GM23248 (cell line): Measurements from ENCODE around the gene ARFGAP3. TPM values are rescaled to one million over a fixed set of nuclear protein-coding genes. Genes with fewer than 3 reads are reported as not detected.

Experiments used
- DNase-seq: peaks from one replicate; pipeline ENCODE4 v3.0.0-alpha.2; 2015
- H2AFZ ChIP-seq: fragments of 200-600 bp; sonication (generic); 2 replicates; pipeline ENCODE4 v1.6.1; 2016; ENCODE audit warnings: antibody characterized with exemption
- H3F3A ChIP-seq: fragments of 200-600 bp; sonication (generic); 2 replicates; pipeline ENCODE4 v1.6.1; 2016; ENCODE audit warnings: mild to moderate bottlenecking, antibody characterized with exemption, mixed run types; ENCODE audit not compliant: insufficient read depth
- H3K27ac ChIP-seq: fragments of 200-600 bp; sonication (generic); 2 replicates; pipeline ENCODE4 v1.5.1; 2016; ENCODE audit warnings: mild to moderate bottlenecking
- H3K27me3 ChIP-seq: fragments of 200-600 bp; sonication (generic); replicated peaks from 2 replicates; pipeline ENCODE4 v1.6.1; 2016; ENCODE audit warnings: mild to moderate bottlenecking; ENCODE audit not compliant: insufficient read depth
- H3K36me3 ChIP-seq: fragments of 200-600 bp; sonication (generic); 2 replicates; pipeline ENCODE4 v1.6.1; 2016; ENCODE audit warnings: low read depth, mild to moderate bottlenecking
- H3K4me1 ChIP-seq: fragments of 200-600 bp; sonication (generic); 2 replicates; pipeline ENCODE4 v1.6.1; 2016; ENCODE audit warnings: mild to moderate bottlenecking; ENCODE audit not compliant: insufficient read depth
- H3K4me2 ChIP-seq: fragments of 200-600 bp; sonication (generic); one replicate; pipeline ENCODE4 v1.6.1; 2016; ENCODE audit warnings: mild to moderate bottlenecking; ENCODE audit not compliant: unreplicated experiment
- H3K4me3 ChIP-seq: fragments of 200-600 bp; sonication (generic); 2 replicates; pipeline ENCODE4 v1.5.1; 2016; ENCODE audit warnings: mild to moderate bottlenecking
- H3K79me2 ChIP-seq: fragments of 200-600 bp; sonication (generic); 2 replicates; pipeline ENCODE4 v1.6.1; 2016; ENCODE audit warnings: mild to moderate bottlenecking; ENCODE audit not compliant: insufficient read depth
- H3K9ac ChIP-seq: fragments of 200-600 bp; sonication (generic); 2 replicates; pipeline ENCODE4 v1.6.1; 2016; ENCODE audit warnings: mild to moderate bottlenecking
- H3K9me2 ChIP-seq: fragments of 200-600 bp; sonication (generic); 2 replicates; pipeline ENCODE4 v1.6.1; 2016; ENCODE audit warnings: mixed run types, mild to moderate bottlenecking, moderate library complexity; ENCODE audit not compliant: insufficient read depth
- H3K9me3 ChIP-seq: fragments of 200-600 bp; sonication (generic); one replicate; pipeline ENCODE4 v1.6.1; 2017; ENCODE audit warnings: low read depth
- H4K20me1 ChIP-seq: fragments of 200-600 bp; sonication (generic); 2 replicates; pipeline ENCODE4 v1.6.0; 2016; ENCODE audit not compliant: insufficient read depth
- EZH2 ChIP-seq: fragments of 200-600 bp; sonication (generic); IDR thresholded peaks from 2 replicates; pipeline ENCODE4 v1.6.1; 2018; ENCODE audit warnings: antibody characterized with exemption, mild to moderate bottlenecking; ENCODE audit not compliant: insufficient read depth, poor library complexity, severe bottlenecking
- EZH2phosphoT487 ChIP-seq: fragments of 200-600 bp; sonication (generic); IDR thresholded peaks from 2 replicates; pipeline ENCODE4 v1.6.1; 2018; ENCODE audit warnings: antibody characterized with exemption, moderate library complexity, mild to moderate bottlenecking, low read depth; ENCODE audit not compliant: insufficient read depth
- WGBS, 2 experiments: methylation state at CpG; one replicate each; pipeline ENCODE4 v1.1.6; 2015 to 2017; ENCODE audit warnings: low lambda C conversion rate in 2 of 2, low coverage in 1 of 2; ENCODE audit errors: missing lambda C conversion rate in 2 of 2; 5-methylcytosine and 5-hydroxymethylcytosine counted together
- in situ Hi-C: fragments of 300-500 bp; cut with MboI; formaldehyde crosslinking; loops from 2 replicates; pipeline ENCODE4 v1.15.0; 2020
- polyA plus RNA-seq: library from polyadenylated mRNA; unstranded; fragments of >200 nt; fragmentation: Nextera tagmentation; extraction: Ambion mirVana; gene quantifications from 2 replicates; pipeline ENCODE4 v1.2.1, GENCODE V29; 2016
- total RNA-seq: library from RNA; depleted of rRNA; stranded (reverse); fragments of >200 nt; shearing (Covaris generic); gene quantifications from 2 replicates; pipeline ENCODE4 v1.2.3, GENCODE V29; 2014

ARFGAP3 gene
- total and polyA plus RNA-seq, 2 experiments from 2014 or later: 81.5 to 96.8 TPM

DNA sequence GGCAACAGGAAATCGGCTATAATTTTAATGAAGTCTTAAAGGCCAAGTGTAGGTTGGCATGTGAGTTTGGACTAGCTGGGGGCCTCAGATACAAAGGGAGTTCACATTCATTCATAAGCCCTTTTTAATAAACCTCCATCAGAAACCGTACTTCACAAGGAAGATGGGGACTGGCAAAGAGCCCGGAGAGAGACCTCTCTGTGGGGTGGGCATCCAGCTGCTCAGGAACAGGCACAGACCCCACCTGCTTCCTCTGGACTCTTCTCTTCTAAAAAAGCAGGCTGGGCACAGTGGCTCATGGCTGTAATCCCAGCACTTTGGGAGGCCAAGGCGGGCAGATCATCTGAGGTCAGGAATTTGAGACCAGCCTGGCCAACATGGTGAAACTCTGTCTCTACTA, 3.9 kb upstream of the ARFGAP3 start:
- Histone ChIP-seq H2AFZ (no peak overlapping the region), H3K4me3 (no peak overlapping the region), H3K79me2 (peaks cover 6% of the 10 kb centered on the region), H3K4me1 (peaks cover 8% of the 10 kb centered on the region), H3K27me3 (no peaks in the 10 kb centered on the region), H4K20me1 (no peaks in the 10 kb centered on the region), H3F3A (peaks cover 27% of the 10 kb centered on the region), H3K9me2 (no peaks in the 10 kb centered on the region), H3K27ac (no peak overlapping the region), H3K4me2 (no peak overlapping the region), H3K9me3 (no peaks in the 10 kb centered on the region), H3K9ac (no peak overlapping the region), H3K36me3 (no peaks in the 10 kb centered on the region)
- no peak for TF ChIP-seq EZH2
- in situ Hi-C loops: no loop called here
- no peak for DNase-seq
- WGBS, 2 experiments: 56 to 59% methylated on average over 4 of the region's 4 CpGs

DNA sequence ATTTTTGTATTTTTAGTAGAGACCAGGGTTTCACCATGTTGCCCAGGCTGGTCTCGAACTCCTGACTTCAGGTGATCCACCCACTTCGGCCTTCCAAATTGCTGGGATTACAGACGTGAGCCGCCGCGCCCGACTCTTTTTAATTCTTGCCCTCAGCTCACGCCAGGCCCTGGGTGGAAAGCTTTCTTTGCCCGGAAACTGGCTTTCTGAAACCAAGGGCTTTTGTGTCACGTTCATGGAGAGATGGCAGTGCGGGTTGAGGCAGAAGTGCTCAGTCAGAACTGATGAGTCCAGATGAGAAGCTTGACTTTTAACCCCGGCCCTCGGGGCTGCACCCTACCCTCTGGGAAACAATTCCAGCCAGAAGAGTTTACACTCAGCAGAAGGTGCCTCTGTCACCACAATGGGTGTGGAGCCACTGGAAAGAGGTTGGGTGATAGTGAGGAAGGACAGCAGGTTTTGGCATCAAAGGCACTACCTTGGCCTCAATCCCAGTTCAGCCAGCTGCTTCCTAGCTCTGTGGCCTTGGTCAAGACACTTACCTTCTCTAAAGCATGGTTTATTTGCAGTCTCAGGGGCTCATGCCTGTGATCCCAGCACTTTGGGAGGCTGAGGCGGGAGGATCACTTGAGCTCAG, 890 bp upstream of the ARFGAP3 start:
- H3K4me1 ChIP-seq: peaks cover 11% of the 10 kb centered on the region
- peaks cover 15% of the 10 kb centered on the region for H3F3A ChIP-seq
- no peak overlapping the region for H3K27ac ChIP-seq
- no peaks in the 10 kb centered on the region for H3K36me3 ChIP-seq
- peaks cover 36% of the 10 kb centered on the region for H3K79me2 ChIP-seq
- WGBS, 2 experiments: 92 to 93% methylated on average over 14 of the region's 14 CpGs
- no peaks in the 10 kb centered on the region for H4K20me1 ChIP-seq
- no peak overlapping the region for H3K9ac ChIP-seq
- H3K9me3 ChIP-seq: no peaks in the 10 kb centered on the region
- H3K4me2 ChIP-seq: no peak overlapping the region
- no peak for DNase-seq
- no peak for TF ChIP-seq EZH2
- no peak for TF ChIP-seq EZH2phosphoT487
- peak overlapping the region; percentile 96; the same call in 1 of the 2 replicates for H3K4me3 ChIP-seq
- no peaks in the 10 kb centered on the region for H3K9me2 ChIP-seq
- in situ Hi-C loops: no loop called here
- no peaks in the 10 kb centered on the region for H3K27me3 ChIP-seq
- H2AFZ ChIP-seq: no peak overlapping the region

DNA sequence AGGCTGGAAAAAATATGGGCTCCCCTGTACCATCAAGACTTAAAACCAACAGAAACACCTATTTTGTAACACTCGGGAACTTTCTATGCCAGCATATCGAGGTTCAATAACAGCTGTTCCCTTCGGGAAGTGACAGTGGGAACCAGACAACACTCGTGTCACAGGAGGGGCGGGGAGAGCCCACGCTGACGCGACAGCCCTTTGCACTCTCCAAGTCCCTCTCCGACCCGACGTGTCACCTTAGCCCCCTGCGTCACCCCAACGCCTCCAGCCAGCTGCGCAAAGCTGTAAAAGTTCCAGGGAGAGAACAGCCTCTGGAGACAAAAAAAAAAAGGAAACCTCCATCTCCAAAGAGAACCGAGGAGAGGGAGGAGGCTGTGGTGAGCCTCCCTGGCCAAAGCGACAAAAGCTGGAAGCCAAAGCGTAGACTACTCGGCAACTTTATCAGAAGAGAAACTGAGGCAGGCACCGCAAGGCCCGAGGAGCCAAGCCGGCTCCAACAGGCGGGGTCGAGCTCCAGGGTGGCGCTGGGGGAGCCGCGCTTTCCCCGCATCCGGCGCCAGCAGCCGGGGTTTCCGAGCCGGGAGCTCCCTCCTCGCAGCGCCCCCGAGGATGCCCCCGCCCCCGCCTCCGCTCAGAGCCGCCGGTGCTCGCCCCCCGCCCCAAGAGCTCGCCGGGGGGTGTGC, 751 bp downstream of the ARFGAP3 start:
- Histone ChIP-seq H2AFZ (no peak overlapping the region), H3K79me2 (peaks cover 53% of the 10 kb centered on the region)

DNA sequence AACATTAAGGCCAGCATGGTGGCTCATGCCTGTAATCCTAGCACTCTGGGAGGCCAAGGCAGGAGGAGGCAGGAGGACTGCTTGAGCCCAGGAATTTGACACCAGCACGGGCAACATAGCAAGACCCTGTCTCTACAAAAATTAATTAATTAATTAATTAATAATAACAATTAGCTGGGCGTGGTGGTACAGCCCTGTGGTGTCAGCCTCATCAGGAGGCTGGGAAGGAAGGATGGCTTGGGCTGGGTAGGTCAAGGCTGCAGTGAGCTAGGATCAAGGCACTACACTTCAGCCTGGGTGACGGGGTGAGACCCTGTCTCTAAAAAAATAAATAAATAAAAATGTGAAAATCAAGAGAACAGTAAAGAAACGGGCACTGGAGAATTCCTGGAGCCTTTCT, 1.4 kb downstream of the ARFGAP3 start:
- in situ Hi-C loops: no loop called here
- DNase-seq: peak; percentile 18
- peaks cover 11% of the 10 kb centered on the region for H3K4me1 ChIP-seq
- 2 to 3% methylated on average over 4 of the region's 4 CpGs for WGBS, 2 experiments
- peak overlapping the region; percentile 98 for H3K4me2 ChIP-seq
- peak overlapping the region; percentile 99 for H3K27ac ChIP-seq
- peaks cover 5% of the 10 kb centered on the region; the same call in 1 of the 2 replicates for H4K20me1 ChIP-seq
- H3K36me3 ChIP-seq: no peaks in the 10 kb centered on the region
- TF ChIP-seq EZH2 (no peak), EZH2phosphoT487 (no peak)
- H3K79me2 ChIP-seq: peaks cover 59% of the 10 kb centered on the region
- H3K9me3 ChIP-seq: no peaks in the 10 kb centered on the region
- no peak overlapping the region for H2AFZ ChIP-seq
- peak overlapping the region; percentile 96 for H3K4me3 ChIP-seq
- H3K9ac ChIP-seq: peak overlapping the region; percentile 100
- no peaks in the 10 kb centered on the region for H3K27me3 ChIP-seq
- H3F3A ChIP-seq: peaks cover 15% of the 10 kb centered on the region
- no peaks in the 10 kb centered on the region for H3K9me2 ChIP-seq

More for the DNA sequence above, 751 bp downstream of the ARFGAP3 start:
- Histone ChIP-seq H3K4me2 (peak overlapping the region; percentile 98), H3K4me3 (peak overlapping the region; percentile 96), H3K9me3 (no peaks in the 10 kb centered on the region), H4K20me1 (no peaks in the 10 kb centered on the region), H3K36me3 (no peaks in the 10 kb centered on the region), H3K4me1 (peaks cover 11% of the 10 kb centered on the region), H3K9me2 (no peaks in the 10 kb centered on the region), H3F3A (peaks cover 15% of the 10 kb centered on the region), H3K27ac (peak overlapping the region; percentile 99), H3K9ac (peak overlapping the region; percentile 100), H3K27me3 (no peaks in the 10 kb centered on the region)
- no peak for TF ChIP-seq EZH2
- TF ChIP-seq EZH2phosphoT487: no peak
- DNase-seq: peak; percentile 71
- 1% methylated on average over 23 to 29 of the region's 44 CpGs for WGBS, 2 experiments
- in situ Hi-C loops: no loop called here
